ENCODE data around the gene RFX5.

DNA sequence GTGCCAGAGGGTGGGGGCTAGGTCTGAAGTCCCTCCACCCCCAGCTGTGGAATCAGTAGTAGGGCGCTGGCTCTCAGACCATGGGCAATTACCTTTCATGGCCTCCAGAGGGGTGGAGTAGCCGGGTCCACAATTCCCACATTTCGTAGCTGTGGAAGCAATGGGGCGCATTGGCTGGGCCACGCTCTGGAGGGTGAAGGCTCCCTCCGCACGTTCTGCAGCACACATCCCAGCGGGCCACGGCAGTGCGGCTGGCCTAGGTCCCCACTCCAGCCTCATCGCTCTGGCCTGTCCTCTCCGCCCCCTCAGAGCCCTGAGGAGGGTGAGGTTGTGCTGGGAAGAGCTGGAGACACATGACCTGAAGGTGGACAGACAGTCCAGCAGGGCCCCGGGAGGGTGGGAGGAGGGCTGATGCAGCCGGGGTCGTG, 22.6 kb upstream of the RFX5 start:
- TF ChIP-seq, protein P1, sequence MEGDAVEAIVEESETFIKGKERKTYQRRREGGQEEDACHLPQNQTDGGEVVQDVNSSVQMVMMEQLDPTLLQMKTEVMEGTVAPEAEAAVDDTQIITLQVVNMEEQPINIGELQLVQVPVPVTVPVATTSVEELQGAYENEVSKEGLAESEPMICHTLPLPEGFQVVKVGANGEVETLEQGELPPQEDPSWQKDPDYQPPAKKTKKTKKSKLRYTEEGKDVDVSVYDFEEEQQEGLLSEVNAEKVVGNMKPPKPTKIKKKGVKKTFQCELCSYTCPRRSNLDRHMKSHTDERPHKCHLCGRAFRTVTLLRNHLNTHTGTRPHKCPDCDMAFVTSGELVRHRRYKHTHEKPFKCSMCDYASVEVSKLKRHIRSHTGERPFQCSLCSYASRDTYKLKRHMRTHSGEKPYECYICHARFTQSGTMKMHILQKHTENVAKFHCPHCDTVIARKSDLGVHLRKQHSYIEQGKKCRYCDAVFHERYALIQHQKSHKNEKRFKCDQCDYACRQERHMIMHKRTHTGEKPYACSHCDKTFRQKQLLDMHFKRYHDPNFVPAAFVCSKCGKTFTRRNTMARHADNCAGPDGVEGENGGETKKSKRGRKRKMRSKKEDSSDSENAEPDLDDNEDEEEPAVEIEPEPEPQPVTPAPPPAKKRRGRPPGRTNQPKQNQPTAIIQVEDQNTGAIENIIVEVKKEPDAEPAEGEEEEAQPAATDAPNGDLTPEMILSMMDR (conservative IDR thresholded peaks at IDR 0.05): no peak
- no peak for TF ChIP-seq EZH2 (IDR thresholded peaks at IDR 0.05; ENCODE audit: low read depth)

Measured in PC-9 (cell line).